OCI-LY3 (cell line): Measurements from ENCODE around the gene SMPDL3B.

ENCODE experiments used
- H2AFZ ChIP-seq: fragments of 200-600, 300-600 bp; shearing (Covaris generic); 2 replicates; pipeline ENCODE4 v1.6.0; 2014; ENCODE audit warnings: antibody characterized with exemption, low read depth, low read length
- H3K27ac ChIP-seq: fragments of 200-600, 300-600 bp; sonication (generic); 2 replicates; pipeline ENCODE4 v1.5.1; 2014; ENCODE audit warnings: mild to moderate bottlenecking, low read length, moderate library complexity, mixed read lengths
- H3K27me3 ChIP-seq: fragments of 200-600, 300-600 bp; sonication (generic); 2 replicates; pipeline ENCODE4 v1.6.1; 2014; ENCODE audit warnings: low read depth, low read length, mixed read lengths
- H3K36me3 ChIP-seq: fragments of 200-600, 300-600 bp; sonication (generic); replicated peaks from 2 replicates; pipeline ENCODE3; 2014; ENCODE audit warnings: low read depth, low read length, mixed read lengths
- H3K4me1 ChIP-seq: fragments of 300-600, 200-600 bp; sonication (generic); 2 replicates; pipeline ENCODE4 v1.6.1; 2014; ENCODE audit warnings: low read length, mixed read lengths
- H3K4me2 ChIP-seq: fragments of 200-600, 300-600 bp; sonication (generic); 2 replicates; pipeline ENCODE4 v1.6.1; 2014; ENCODE audit warnings: low read length, mixed read lengths
- H3K4me3 ChIP-seq: fragments of 300-600, 200-600 bp; sonication (generic); 2 replicates; pipeline ENCODE4 v1.5.1; 2014; ENCODE audit warnings: antibody characterized with exemption, mild to moderate bottlenecking, low read length, moderate library complexity
- H3K79me2 ChIP-seq: fragments of 300-600, 200-600 bp; shearing (Covaris generic); 2 replicates; pipeline ENCODE4 v1.6.1; 2014; ENCODE audit warnings: mild to moderate bottlenecking, low read length, mixed read lengths
- H3K9ac ChIP-seq: fragments of 300-600, 200-600 bp; shearing (Covaris generic); 2 replicates; pipeline ENCODE4 v1.6.0; 2014; ENCODE audit warnings: mild to moderate bottlenecking, low read length, moderate library complexity
- H3K9me3 ChIP-seq: fragments of 200-600, 300-600 bp; shearing (Covaris generic); 2 replicates; pipeline ENCODE4 v1.6.1; 2014; ENCODE audit warnings: low read length, mixed read lengths; ENCODE audit not compliant: insufficient read depth
- H4K20me1 ChIP-seq: fragments of 200-600, 300-600 bp; sonication (generic); 2 replicates; pipeline ENCODE4 v1.6.1; 2016; ENCODE audit warnings: low read length, mixed read lengths; ENCODE audit not compliant: insufficient read depth
- EZH2phosphoT487 ChIP-seq: fragments of 200-600 bp; shearing (Covaris generic); IDR thresholded peaks from 2 replicates; pipeline ENCODE4 v1.6.1; 2018; ENCODE audit warnings: antibody characterized with exemption, mixed run types, low read depth
- TF ChIP-seq, protein P1 (sequence below): fragments of 200-600, 300-600 bp; sonication (generic); IDR thresholded peaks from 2 replicates; pipeline ENCODE4 v1.5.1; 2014; ENCODE audit warnings: antibody characterized with exemption, low read length, low read depth

The SMPDL3B gene

DNA sequence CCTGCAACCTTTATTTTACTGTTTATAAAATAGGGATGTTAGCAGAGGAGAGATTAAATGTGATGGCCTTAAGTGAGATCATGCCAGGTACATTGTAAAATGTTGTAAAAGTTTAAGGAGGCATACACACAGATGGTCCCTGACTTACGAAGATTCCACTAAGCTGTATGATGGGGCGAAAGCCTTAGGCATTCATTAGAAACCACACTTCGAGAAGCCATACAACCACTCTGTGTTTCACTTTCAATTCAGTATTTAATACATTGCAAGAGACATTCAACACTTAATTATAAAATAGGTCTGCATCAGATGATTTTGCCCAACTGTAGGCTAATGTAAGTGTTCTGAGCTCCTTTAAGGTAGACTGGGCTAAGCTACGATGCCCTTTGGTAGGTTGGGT lies 3.7 kb downstream of the SMPDL3B start:
- H3K36me3 ChIP-seq = no peaks in the 10 kb centered on the region
- H2AFZ ChIP-seq = no peak overlapping the region
- no peaks in the 10 kb centered on the region for H4K20me1 ChIP-seq
- H3K27ac ChIP-seq = no peak overlapping the region
- no peak overlapping the region for H3K9ac ChIP-seq
- H3K4me1 ChIP-seq = peaks cover 3% of the 10 kb centered on the region; the same call in 1 of the 2 replicates
- no peak overlapping the region for H3K4me2 ChIP-seq
- TF ChIP-seq, protein P1, sequence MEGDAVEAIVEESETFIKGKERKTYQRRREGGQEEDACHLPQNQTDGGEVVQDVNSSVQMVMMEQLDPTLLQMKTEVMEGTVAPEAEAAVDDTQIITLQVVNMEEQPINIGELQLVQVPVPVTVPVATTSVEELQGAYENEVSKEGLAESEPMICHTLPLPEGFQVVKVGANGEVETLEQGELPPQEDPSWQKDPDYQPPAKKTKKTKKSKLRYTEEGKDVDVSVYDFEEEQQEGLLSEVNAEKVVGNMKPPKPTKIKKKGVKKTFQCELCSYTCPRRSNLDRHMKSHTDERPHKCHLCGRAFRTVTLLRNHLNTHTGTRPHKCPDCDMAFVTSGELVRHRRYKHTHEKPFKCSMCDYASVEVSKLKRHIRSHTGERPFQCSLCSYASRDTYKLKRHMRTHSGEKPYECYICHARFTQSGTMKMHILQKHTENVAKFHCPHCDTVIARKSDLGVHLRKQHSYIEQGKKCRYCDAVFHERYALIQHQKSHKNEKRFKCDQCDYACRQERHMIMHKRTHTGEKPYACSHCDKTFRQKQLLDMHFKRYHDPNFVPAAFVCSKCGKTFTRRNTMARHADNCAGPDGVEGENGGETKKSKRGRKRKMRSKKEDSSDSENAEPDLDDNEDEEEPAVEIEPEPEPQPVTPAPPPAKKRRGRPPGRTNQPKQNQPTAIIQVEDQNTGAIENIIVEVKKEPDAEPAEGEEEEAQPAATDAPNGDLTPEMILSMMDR = no peak
- TF ChIP-seq EZH2phosphoT487 = no peak
- no peaks in the 10 kb centered on the region for H3K79me2 ChIP-seq
- H3K9me3 ChIP-seq = no peaks in the 10 kb centered on the region
- H3K27me3 ChIP-seq = no peaks in the 10 kb centered on the region
- no peak overlapping the region for H3K4me3 ChIP-seq

DNA sequence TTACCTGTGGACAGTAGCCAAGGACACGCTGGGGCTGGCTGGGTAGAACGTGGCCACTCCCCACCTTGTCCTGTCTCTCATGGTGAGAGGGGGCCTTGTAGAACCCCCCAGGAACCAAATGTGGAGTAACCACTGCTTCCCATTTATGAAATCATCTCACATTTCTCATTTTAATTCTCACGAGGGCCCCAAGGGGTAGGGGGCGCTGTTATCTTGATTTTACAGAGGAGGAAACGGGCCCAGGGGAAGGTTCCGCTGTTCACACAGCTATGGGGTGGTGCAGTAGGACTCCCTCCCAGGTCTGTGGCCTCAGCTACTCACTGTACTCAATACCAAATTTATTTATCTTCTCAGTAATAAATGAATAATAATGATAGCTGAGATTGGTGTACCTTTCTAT lies 5.5 kb downstream of the SMPDL3B start:
- H3K36me3 ChIP-seq = no peaks in the 10 kb centered on the region
- H3K9ac ChIP-seq = no peak overlapping the region
- H3K27ac ChIP-seq = no peak overlapping the region
- H3K27me3 ChIP-seq = no peaks in the 10 kb centered on the region
- peak overlapping the region; percentile 92 for H2AFZ ChIP-seq
- no peaks in the 10 kb centered on the region for H4K20me1 ChIP-seq
- H3K9me3 ChIP-seq = no peaks in the 10 kb centered on the region
- TF ChIP-seq, protein P1 = peak; percentile 55
- no peak for TF ChIP-seq EZH2phosphoT487
- H3K4me2 ChIP-seq = no peak overlapping the region
- H3K4me3 ChIP-seq = no peak overlapping the region
- no peaks in the 10 kb centered on the region for H3K79me2 ChIP-seq
- peaks cover 3% of the 10 kb centered on the region; the same call in 1 of the 2 replicates for H3K4me1 ChIP-seq

DNA sequence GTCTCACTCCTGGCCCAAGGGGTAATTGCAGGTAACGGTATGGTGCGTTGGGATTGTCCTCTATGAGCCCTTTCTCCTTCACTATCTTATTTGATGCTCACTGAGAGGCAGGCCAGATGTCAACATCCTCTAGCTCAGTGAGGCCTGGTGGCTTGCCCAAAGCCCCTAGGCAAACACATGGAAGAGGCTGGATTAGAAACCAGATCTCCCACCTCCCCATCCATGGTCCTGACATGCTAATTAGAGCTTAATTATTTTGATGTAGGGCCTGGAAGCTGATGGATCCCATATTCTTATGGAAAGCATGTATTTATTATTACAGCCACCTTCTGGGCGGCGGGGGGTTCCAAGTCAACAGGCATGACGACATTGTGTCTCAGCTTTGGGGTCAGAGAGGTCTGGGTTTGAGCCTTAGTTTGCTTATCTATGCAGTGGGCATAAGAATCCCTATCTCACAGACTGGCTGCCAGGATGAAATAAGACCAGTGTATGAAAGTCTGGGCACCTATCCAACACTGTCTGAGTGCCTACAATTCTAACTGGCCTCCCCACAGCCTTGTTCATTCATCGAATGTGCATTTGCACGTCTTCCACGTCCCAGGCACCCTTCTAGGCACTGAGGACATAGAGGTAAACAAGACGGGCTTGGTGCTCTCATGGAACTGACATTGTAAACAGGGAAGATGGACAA lies 6.2 kb downstream of the SMPDL3B start:
- Histone ChIP-seq H3K4me1 (peaks cover 3% of the 10 kb centered on the region; the same call in 1 of the 2 replicates), H3K4me3 (no peak overlapping the region), H3K9ac (no peak overlapping the region), H3K79me2 (no peaks in the 10 kb centered on the region), H3K9me3 (no peaks in the 10 kb centered on the region), H2AFZ (no peak overlapping the region), H3K27ac (no peak overlapping the region), H3K4me2 (no peak overlapping the region), H4K20me1 (no peaks in the 10 kb centered on the region), H3K27me3 (no peaks in the 10 kb centered on the region), H3K36me3 (no peaks in the 10 kb centered on the region)
- TF ChIP-seq, protein P1 = no peak
- no peak for TF ChIP-seq EZH2phosphoT487

DNA sequence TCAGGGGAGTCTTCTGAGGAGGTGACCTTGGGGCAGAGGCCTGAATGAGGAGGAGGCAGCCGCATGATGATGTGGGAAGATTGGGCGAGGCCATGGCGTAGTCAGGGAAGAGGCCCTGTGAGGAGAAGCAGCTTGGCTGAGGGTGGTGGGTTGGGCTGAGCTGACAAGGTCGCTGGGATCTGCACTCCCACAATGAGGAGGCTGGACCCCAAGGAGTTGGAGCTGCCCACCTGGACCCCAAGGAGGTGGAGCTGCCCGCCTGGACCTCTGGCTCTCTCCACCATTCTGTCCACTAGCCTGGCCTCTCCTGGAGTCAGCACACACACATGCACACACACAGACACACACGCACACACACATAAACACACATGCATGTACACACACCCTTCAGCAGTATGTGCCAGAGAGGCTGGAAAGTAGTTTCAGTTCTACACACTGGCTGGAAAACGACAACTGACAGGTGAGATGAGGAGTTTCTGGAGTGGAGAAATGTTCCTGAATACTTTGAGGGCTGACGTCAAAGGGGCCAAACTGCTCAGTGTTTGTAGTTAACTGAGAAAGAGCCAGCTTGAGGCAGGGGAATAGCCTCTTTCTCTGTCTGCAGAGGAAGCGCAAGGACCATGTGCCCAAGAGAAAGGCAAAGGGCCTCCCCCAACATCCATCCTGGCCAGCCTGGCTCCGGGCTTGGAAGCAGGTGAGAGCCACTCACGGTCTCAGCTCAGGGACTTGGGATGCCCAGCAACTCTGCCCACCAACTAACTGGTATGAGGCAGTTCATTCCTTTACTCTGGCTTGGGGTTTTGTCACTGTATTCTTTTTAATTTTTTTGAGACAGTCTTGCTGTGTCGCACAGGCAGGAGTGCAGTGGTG lies 7.1 kb downstream of the SMPDL3B start:
- peaks cover 3% of the 10 kb centered on the region; the same call in 1 of the 2 replicates for H3K4me1 ChIP-seq
- H3K27me3 ChIP-seq = no peaks in the 10 kb centered on the region
- no peak overlapping the region for H3K4me2 ChIP-seq
- TF ChIP-seq, protein P1 = no peak
- TF ChIP-seq EZH2phosphoT487 = no peak
- H3K4me3 ChIP-seq = no peak overlapping the region
- no peak overlapping the region for H2AFZ ChIP-seq
- H4K20me1 ChIP-seq = no peaks in the 10 kb centered on the region
- H3K9ac ChIP-seq = no peak overlapping the region
- H3K9me3 ChIP-seq = no peaks in the 10 kb centered on the region
- H3K79me2 ChIP-seq = no peaks in the 10 kb centered on the region
- no peak overlapping the region for H3K27ac ChIP-seq
- H3K36me3 ChIP-seq = no peaks in the 10 kb centered on the region
